Subcutaneous abdominal adipose tissue (tissue), 5 donors: ENCODE measurements around the gene TTC28.

Source experiments
- H3K27ac ChIP-seq: one replicate; pipeline ENCODE4 v1.7.0; 2013; ENCODE audit warnings: low read depth, mild to moderate bottlenecking, inconsistent platforms, low read length, moderate library complexity
- H3K27me3 ChIP-seq, 5 donors: one replicate each; pipeline ENCODE4 v1.7.0; 2013; ENCODE audit warnings: low read length in 5 of 5, inconsistent platforms in 1 of 5; ENCODE audit not compliant: control insufficient read depth in 5 of 5, insufficient read depth in 4 of 5
- H3K36me3 ChIP-seq, 5 donors: one replicate each; pipeline ENCODE4 v1.7.0; 2013; ENCODE audit warnings: low read length in 5 of 5; ENCODE audit not compliant: control insufficient read depth in 5 of 5, insufficient read depth in 5 of 5
- H3K4me1 ChIP-seq, 5 donors: one replicate each; pipeline ENCODE4 v1.7.0; 2013; ENCODE audit warnings: low read length in 5 of 5, mild to moderate bottlenecking in 3 of 5, moderate library complexity in 1 of 5; ENCODE audit not compliant: control insufficient read depth in 5 of 5, insufficient read depth in 5 of 5
- H3K4me3 ChIP-seq, 5 donors: one replicate each; pipeline ENCODE4 v1.7.0; 2013; ENCODE audit warnings: low read length in 5 of 5, low read depth in 1 of 5
- H3K9ac ChIP-seq, 5 donors: one replicate each; pipeline ENCODE4 v1.7.0; 2013; ENCODE audit warnings: low read length in 5 of 5, mild to moderate bottlenecking in 4 of 5, moderate library complexity in 3 of 5
- H3K9me3 ChIP-seq, 5 donors: one replicate each; pipeline ENCODE4 v1.7.0; 2013; ENCODE audit warnings: low read length in 5 of 5; ENCODE audit not compliant: control insufficient read depth in 5 of 5
- donor health status: healthy.
- donor health status: healthy.
- donor health status: healthy.
- donor health status: healthy.
- donor health status: healthy.

Gene TTC28

DNA sequence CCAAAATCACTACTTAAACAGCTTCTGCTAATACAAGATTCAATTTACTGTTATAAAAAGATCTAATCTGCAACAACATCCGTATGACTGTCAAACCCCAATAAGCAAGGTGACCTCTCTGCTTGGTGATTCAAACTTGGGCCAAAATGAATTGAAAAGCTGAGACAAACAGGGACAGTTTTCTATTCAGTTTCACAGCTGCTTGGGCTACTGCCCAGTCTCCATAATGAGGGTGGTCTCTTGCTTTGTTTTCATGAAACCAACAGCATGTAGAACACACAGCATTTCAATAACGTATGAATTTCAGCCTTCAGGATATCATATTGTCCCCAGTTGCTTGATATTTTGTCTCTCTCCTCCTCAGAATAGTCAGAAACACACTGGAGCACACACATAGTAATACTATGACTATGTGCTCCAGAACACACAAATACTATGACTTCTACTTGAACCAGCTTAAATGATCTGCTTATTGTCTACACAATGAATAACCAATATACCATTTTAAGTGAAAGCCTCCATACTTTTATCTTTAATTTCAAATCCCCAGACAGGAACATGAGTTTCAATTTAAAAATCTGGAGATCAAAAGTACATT lies 285.0 kb downstream of the TTC28 start:
- Histone ChIP-seq H3K36me3 (no peaks in the 10 kb centered on the region), H3K4me3 (no peak overlapping the region), H3K9me3 (no peaks in the 10 kb centered on the region), H3K27ac (peak overlapping the region; percentile 74), H3K27me3 (no peaks in the 10 kb centered on the region), H3K9ac (no peak overlapping the region), H3K4me1 (peaks cover 0 to 29% (median 9%) of the 10 kb centered on the region in 5 donors)

DNA sequence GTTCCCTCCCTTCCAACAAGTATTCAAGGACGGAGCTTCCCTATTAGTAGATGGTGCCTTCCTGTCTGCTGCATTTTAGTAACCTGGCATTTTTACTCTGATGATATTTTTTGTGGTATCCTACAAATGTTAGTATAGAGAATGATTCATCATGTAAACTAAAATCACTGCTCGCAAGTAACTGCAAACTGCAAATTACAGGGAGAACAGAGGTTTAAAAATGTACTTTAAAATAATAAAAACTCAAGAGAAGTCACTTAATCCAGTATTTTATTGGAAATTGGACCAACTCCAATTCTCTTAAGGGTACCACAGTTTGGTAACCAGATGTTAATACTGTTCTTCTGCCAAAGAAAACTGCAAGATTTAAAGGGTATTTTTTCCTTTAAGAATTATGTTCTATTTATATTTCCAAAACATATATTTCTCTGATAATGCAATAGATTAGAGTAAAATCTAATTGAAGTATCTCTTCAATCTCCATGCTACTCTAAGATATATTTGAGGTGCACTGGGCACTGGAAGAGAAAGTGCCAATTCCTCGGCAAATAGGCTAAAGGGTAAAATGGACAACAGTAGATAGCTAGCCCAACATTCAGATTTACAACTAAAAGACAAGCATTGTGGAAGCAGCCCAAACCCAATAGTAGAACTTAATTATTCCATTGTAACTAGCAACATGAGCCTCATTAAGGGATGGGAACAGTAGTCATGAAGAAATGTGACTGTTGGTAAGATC lies 298.0 kb downstream of the TTC28 start:
- peak overlapping the region; percentile 2 for H3K27ac ChIP-seq
- no peak overlapping the region for H3K4me3 ChIP-seq
- peaks cover 0 to 29% (median 22%) of the 10 kb centered on the region in 5 donors for H3K4me1 ChIP-seq
- H3K9ac ChIP-seq = no peak overlapping the region
- no peaks in the 10 kb centered on the region for H3K27me3 ChIP-seq
- H3K9me3 ChIP-seq = no peaks in the 10 kb centered on the region
- H3K36me3 ChIP-seq = no peaks in the 10 kb centered on the region

GRCh38 chr22:28379951-28380350 lies 299.7 kb downstream of the TTC28 start:
- Histone ChIP-seq H3K27ac (peak overlapping the region; percentile 50), H3K9me3 (no peaks in the 10 kb centered on the region), H3K36me3 (no peaks in the 10 kb centered on the region), H3K4me1 (peaks cover 0 to 45% (median 35%) of the 10 kb centered on the region in 5 donors), H3K9ac (no peak overlapping the region), H3K4me3 (no peak overlapping the region), H3K27me3 (no peaks in the 10 kb centered on the region)

DNA sequence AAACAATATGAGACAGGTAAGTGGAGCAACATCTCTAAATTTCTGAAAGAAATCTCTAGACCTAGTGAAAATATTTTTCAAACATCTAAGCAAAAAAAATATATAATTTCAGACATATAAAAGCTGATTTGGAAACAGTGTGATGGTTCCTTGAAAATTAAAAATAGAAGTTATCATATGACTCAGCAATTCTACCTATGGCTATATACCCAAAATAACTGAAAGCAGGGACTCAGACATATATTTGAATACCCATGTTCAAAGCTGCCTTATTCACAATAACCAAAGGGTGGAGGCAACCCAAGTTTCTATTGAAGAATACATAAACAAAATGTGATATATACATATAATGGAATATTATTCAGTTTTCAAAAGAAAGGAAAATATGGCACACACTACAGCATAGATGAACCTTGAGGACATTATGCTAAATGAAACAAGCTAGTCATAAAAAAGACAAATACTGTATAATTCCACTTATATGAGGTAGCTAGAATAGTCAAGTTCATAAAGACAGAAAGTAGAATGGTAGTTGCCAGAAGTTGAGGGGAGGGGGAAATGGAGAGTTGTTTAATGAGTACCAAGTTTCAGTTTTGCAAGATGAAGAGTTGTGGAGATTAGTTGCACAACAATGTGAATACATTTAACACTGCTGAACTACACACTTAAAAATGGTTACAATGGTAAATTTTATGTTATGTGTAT lies 300.4 kb downstream of the TTC28 start:
- no peaks in the 10 kb centered on the region for H3K9me3 ChIP-seq
- no peaks in the 10 kb centered on the region for H3K36me3 ChIP-seq
- no peaks in the 10 kb centered on the region for H3K27me3 ChIP-seq
- H3K4me1 ChIP-seq = peaks cover 0 to 45% (median 35%) of the 10 kb centered on the region in 5 donors
- peak overlapping the region; percentile 50 for H3K27ac ChIP-seq
- no peak overlapping the region for H3K9ac ChIP-seq
- no peak overlapping the region for H3K4me3 ChIP-seq

- H3K4me1 ChIP-seq = peaks cover 0 to 39% (median 25%) of the 10 kb centered on the region in 5 donors
- H3K27me3 ChIP-seq = no peaks in the 10 kb centered on the region
- peak overlapping the region in 2 of 5 donors; percentile 5 to 11 for H3K9ac ChIP-seq
- H3K4me3 ChIP-seq = no peak overlapping the region
- H3K36me3 ChIP-seq = no peaks in the 10 kb centered on the region
- H3K27ac ChIP-seq = peak overlapping the region; percentile 10
- no peaks in the 10 kb centered on the region for H3K9me3 ChIP-seq
Measured at GRCh38 chr22:28375761-28376534, 303.7 kb downstream of the TTC28 start.

GRCh38 chr22:28373831-28374230 lies 305.8 kb downstream of the TTC28 start:
- Histone ChIP-seq H3K9ac (no peak overlapping the region), H3K9me3 (no peaks in the 10 kb centered on the region), H3K27ac (no peak overlapping the region), H3K4me1 (peaks cover 0 to 24% (median 15%) of the 10 kb centered on the region in 5 donors), H3K4me3 (no peak overlapping the region), H3K36me3 (no peaks in the 10 kb centered on the region), H3K27me3 (no peaks in the 10 kb centered on the region)

DNA sequence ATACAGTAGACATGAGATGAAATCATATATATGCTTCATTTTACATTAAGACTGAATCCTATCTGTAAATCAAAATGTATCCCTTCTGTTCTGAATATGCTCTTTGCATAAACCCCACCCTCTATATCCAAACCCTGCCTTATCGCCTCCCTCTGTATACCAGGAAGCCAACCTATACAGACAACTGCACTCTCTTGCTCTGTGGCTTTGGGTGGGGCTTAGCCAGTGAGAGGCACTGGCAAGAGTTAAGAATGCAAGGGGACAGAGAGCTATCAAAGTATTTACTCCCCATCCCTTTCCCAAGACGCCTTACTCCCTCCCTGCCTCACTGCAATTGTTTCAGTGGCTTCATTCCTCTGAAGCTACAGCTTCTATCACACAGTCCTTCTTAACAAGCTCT lies 309.8 kb downstream of the TTC28 start:
- H3K27ac ChIP-seq = no peak overlapping the region
- H3K36me3 ChIP-seq = no peaks in the 10 kb centered on the region
- H3K9me3 ChIP-seq = no peaks in the 10 kb centered on the region
- H3K9ac ChIP-seq = no peak overlapping the region
- H3K4me3 ChIP-seq = no peak overlapping the region
- no peaks in the 10 kb centered on the region for H3K27me3 ChIP-seq
- peaks cover 0 to 13% (median 5%) of the 10 kb centered on the region in 5 donors for H3K4me1 ChIP-seq

DNA sequence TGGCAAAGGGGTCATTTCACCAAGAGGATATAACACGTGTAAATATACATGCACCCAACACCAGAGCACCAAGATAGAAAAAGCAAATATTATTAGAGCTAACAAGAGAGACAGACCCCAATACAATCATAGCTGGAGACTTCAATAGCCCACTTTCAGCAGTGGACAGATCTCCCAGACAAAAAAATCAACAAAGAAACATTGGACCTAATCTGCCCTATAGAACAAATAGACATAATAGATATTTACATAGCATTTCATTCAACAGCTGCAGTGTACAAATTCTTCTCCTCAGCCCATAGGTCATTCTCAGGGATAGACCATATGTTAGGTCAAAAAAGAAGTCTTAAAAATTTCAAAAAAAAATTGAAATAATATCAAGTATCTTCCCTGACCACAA lies 312.8 kb downstream of the TTC28 start:
- Histone ChIP-seq H3K4me1 (peaks cover 0 to 13% (median 10%) of the 10 kb centered on the region in 5 donors), H3K9ac (no peak overlapping the region), H3K4me3 (no peak overlapping the region), H3K36me3 (no peaks in the 10 kb centered on the region), H3K27me3 (no peaks in the 10 kb centered on the region), H3K27ac (no peak overlapping the region), H3K9me3 (no peaks in the 10 kb centered on the region)

- H3K27me3 ChIP-seq = no peaks in the 10 kb centered on the region
- no peaks in the 10 kb centered on the region for H3K9me3 ChIP-seq
- no peak overlapping the region for H3K4me3 ChIP-seq
- no peak overlapping the region for H3K27ac ChIP-seq
- H3K4me1 ChIP-seq = peaks cover 0 to 13% (median 10%) of the 10 kb centered on the region in 5 donors
- H3K36me3 ChIP-seq = no peaks in the 10 kb centered on the region
- no peak overlapping the region for H3K9ac ChIP-seq
Measured at GRCh38 chr22:28365371-28365770, 314.3 kb downstream of the TTC28 start.
